Neural cell (in vitro differentiated cells): ENCODE results near the gene TFB1M.
A peak's percentile ranks its signal among the peaks of the same experiment; 100 is the strongest.

Experiments
- EP300 ChIP-seq: fragments of 450-650 bp; conservative IDR thresholded peaks from 2 replicates; pipeline ENCODE4 v1.6.1; 2014; ENCODE audit warnings: antibody characterized with exemption, mild to moderate bottlenecking, moderate library complexity; ENCODE audit not compliant: poor library complexity, severe bottlenecking
- EZH2 ChIP-seq: fragments of 200-600, 300-800 bp; shearing (Covaris generic), sonication (generic); IDR thresholded peaks from 2 replicates; pipeline ENCODE4 v1.6.1; 2014; ENCODE audit warnings: antibody characterized with exemption, low read length, borderline replicate concordance, mild to moderate bottlenecking; ENCODE audit not compliant: insufficient read depth, poor library complexity, severe bottlenecking
- POLR2AphosphoS5 ChIP-seq: IDR thresholded peaks from 2 replicates; pipeline ENCODE4 v1.6.1; 2012
- REST ChIP-seq: IDR thresholded peaks from 2 replicates; pipeline ENCODE4 v1.6.1; 2012; ENCODE audit warnings: borderline replicate concordance
- SMC3 ChIP-seq: fragments of 450-650 bp; conservative IDR thresholded peaks from 2 replicates; pipeline ENCODE4 v1.6.1; 2014; ENCODE audit warnings: antibody characterized with exemption, mild to moderate bottlenecking, moderate library complexity; ENCODE audit not compliant: poor library complexity
- TAF1 ChIP-seq: IDR thresholded peaks from 2 replicates; pipeline ENCODE4 v1.6.1; 2012; ENCODE audit warnings: low read depth
- TF ChIP-seq, protein P1 (sequence below): fragments of 450-650 bp; IDR thresholded peaks from 2 replicates; pipeline ENCODE4 v1.5.1; 2014; ENCODE audit warnings: antibody characterized with exemption, mild to moderate bottlenecking, moderate library complexity; ENCODE audit not compliant: poor library complexity, severe bottlenecking

- TF ChIP-seq, protein P1, sequence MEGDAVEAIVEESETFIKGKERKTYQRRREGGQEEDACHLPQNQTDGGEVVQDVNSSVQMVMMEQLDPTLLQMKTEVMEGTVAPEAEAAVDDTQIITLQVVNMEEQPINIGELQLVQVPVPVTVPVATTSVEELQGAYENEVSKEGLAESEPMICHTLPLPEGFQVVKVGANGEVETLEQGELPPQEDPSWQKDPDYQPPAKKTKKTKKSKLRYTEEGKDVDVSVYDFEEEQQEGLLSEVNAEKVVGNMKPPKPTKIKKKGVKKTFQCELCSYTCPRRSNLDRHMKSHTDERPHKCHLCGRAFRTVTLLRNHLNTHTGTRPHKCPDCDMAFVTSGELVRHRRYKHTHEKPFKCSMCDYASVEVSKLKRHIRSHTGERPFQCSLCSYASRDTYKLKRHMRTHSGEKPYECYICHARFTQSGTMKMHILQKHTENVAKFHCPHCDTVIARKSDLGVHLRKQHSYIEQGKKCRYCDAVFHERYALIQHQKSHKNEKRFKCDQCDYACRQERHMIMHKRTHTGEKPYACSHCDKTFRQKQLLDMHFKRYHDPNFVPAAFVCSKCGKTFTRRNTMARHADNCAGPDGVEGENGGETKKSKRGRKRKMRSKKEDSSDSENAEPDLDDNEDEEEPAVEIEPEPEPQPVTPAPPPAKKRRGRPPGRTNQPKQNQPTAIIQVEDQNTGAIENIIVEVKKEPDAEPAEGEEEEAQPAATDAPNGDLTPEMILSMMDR, result no peak
- peak; percentile 44 for TF ChIP-seq REST
- TF ChIP-seq POLR2AphosphoS5, result peak; percentile 93
- peak; percentile 53 for TF ChIP-seq SMC3
- TF ChIP-seq TAF1, result no peak
- TF ChIP-seq EP300, result no peak
- TF ChIP-seq EZH2, result no peak
Measured at GRCh38 chr6:155314092-155314772, at the start of gene TFB1M.
